ENCODE measurements around the gene ABLIM1. TPM values are rescaled to one million over a fixed set of nuclear protein-coding genes. Genes with fewer than 3 reads are reported as not detected.

Gene ABLIM1
- total RNA-seq, 2 donors from 2014 or later, result 359 to 404 TPM

- Histone ChIP-seq H3K4me1 (peaks cover 0 to 68% of the 10 kb centered on the region in 2 donors), H3K27ac (peak overlapping the region; percentile 77 to 86), H3K27me3 (no peaks in the 10 kb centered on the region), H3K9me3 (no peaks in the 10 kb centered on the region), H3K36me3 (no peaks in the 10 kb centered on the region), H3K4me3 (peak overlapping the region; percentile 31 to 41)
- no peak for DNase-seq (ENCODE audit: low spot score)
- TF ChIP-seq, protein P1, sequence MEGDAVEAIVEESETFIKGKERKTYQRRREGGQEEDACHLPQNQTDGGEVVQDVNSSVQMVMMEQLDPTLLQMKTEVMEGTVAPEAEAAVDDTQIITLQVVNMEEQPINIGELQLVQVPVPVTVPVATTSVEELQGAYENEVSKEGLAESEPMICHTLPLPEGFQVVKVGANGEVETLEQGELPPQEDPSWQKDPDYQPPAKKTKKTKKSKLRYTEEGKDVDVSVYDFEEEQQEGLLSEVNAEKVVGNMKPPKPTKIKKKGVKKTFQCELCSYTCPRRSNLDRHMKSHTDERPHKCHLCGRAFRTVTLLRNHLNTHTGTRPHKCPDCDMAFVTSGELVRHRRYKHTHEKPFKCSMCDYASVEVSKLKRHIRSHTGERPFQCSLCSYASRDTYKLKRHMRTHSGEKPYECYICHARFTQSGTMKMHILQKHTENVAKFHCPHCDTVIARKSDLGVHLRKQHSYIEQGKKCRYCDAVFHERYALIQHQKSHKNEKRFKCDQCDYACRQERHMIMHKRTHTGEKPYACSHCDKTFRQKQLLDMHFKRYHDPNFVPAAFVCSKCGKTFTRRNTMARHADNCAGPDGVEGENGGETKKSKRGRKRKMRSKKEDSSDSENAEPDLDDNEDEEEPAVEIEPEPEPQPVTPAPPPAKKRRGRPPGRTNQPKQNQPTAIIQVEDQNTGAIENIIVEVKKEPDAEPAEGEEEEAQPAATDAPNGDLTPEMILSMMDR (IDR thresholded peaks at IDR 0.05), result no peak
Observed at GRCh38 chr10:114683162-114683561, 25.1 kb upstream of the ABLIM1 start.

GRCh38 chr10:114682532-114682931, 24.5 kb upstream of the ABLIM1 start:
- Histone ChIP-seq H3K4me1 (peaks cover 0 to 65% of the 10 kb centered on the region in 2 donors), H3K27me3 (no peaks in the 10 kb centered on the region), H3K27ac (peak overlapping the region; percentile 77 to 86), H3K4me3 (peak overlapping the region; percentile 31 to 41), H3K9me3 (no peaks in the 10 kb centered on the region), H3K36me3 (no peaks in the 10 kb centered on the region)
- TF ChIP-seq, protein P1 (IDR thresholded peaks at IDR 0.05), result no peak
- DNase-seq (ENCODE audit: low spot score), result no peak

GRCh38 chr10:114682121-114682520, 24.0 kb upstream of the ABLIM1 start:
- H3K36me3 ChIP-seq, result no peaks in the 10 kb centered on the region
- H3K9me3 ChIP-seq, result no peaks in the 10 kb centered on the region
- TF ChIP-seq, protein P1 (IDR thresholded peaks at IDR 0.05), result no peak
- peaks cover 0 to 61% of the 10 kb centered on the region in 2 donors for H3K4me1 ChIP-seq
- peak overlapping the region; percentile 77 to 86 for H3K27ac ChIP-seq
- H3K27me3 ChIP-seq, result no peaks in the 10 kb centered on the region
- peak overlapping the region in 1 of 2 donors; percentile 41 for H3K4me3 ChIP-seq
- no peak for DNase-seq (ENCODE audit: low spot score)

GRCh38 chr10:114681542-114681941, 23.5 kb upstream of the ABLIM1 start:
- Histone ChIP-seq H3K4me3 (peak overlapping the region in 1 of 2 donors; percentile 41), H3K4me1 (peaks cover 0 to 55% of the 10 kb centered on the region in 2 donors), H3K27me3 (no peaks in the 10 kb centered on the region), H3K36me3 (no peaks in the 10 kb centered on the region), H3K27ac (peak overlapping the region; percentile 77 to 86), H3K9me3 (no peaks in the 10 kb centered on the region)
- no peak for DNase-seq (ENCODE audit: low spot score)
- TF ChIP-seq, protein P1 (IDR thresholded peaks at IDR 0.05), result no peak

- Histone ChIP-seq H3K27me3 (no peaks in the 10 kb centered on the region), H3K9me3 (no peaks in the 10 kb centered on the region), H3K36me3 (no peaks in the 10 kb centered on the region), H3K4me1 (peaks cover 0 to 46% of the 10 kb centered on the region in 2 donors), H3K27ac (peak overlapping the region; percentile 77 to 86), H3K4me3 (no peak overlapping the region)
- DNase-seq (ENCODE audit: low spot score), result no peak
- TF ChIP-seq, protein P1 (IDR thresholded peaks at IDR 0.05), result no peak
Observed at GRCh38 chr10:114680543-114681117, 22.6 kb upstream of the ABLIM1 start.

GRCh38 chr10:114679552-114679951, 21.5 kb upstream of the ABLIM1 start:
- Histone ChIP-seq H3K4me3 (no peak overlapping the region), H3K4me1 (peaks cover 0 to 35% of the 10 kb centered on the region in 2 donors), H3K27me3 (no peaks in the 10 kb centered on the region), H3K36me3 (no peaks in the 10 kb centered on the region), H3K9me3 (no peaks in the 10 kb centered on the region), H3K27ac (no peak overlapping the region)
- DNase-seq (ENCODE audit: low spot score), result no peak
- TF ChIP-seq, protein P1 (IDR thresholded peaks at IDR 0.05), result no peak
